Liver (tissue), 3 donors: ENCODE data around the gene FOXO6.

Experiments
- EGR1 ChIP-seq, 2 donors: IDR thresholded peaks; 2 replicates each; pipeline ENCODE4 v1.6.1; 2016 to 2018; ENCODE audit warnings: antibody characterized with exemption in 2 of 2, low read depth in 2 of 2
- GABPA ChIP-seq, 2 donors: IDR thresholded peaks in 1 of 2; conservative IDR thresholded peaks in 1 of 2; 2 replicates each; pipeline ENCODE4 v1.6.1; 2016; ENCODE audit warnings: antibody characterized with exemption in 2 of 2, mild to moderate bottlenecking in 1 of 2, moderate library complexity in 1 of 2
- JUND ChIP-seq, 2 donors: IDR thresholded peaks; 2 replicates each; pipeline ENCODE4 v1.6.1; 2016; ENCODE audit warnings: antibody characterized with exemption in 2 of 2
- RAD21 ChIP-seq, 2 donors: IDR thresholded peaks; 2 replicates each; pipeline ENCODE4 v1.6.1; 2016; ENCODE audit warnings: antibody characterized with exemption in 2 of 2, mild to moderate bottlenecking in 2 of 2
- RXRA ChIP-seq, 2 donors: IDR thresholded peaks; 2 replicates each; pipeline ENCODE4 v1.6.1; 2017 to 2018; ENCODE audit warnings: antibody characterized with exemption in 2 of 2, mild to moderate bottlenecking in 1 of 2
- SP1 ChIP-seq: IDR thresholded peaks from 2 replicates; pipeline ENCODE4 v1.6.1; 2018; ENCODE audit warnings: antibody characterized with exemption, mild to moderate bottlenecking
- TAF1 ChIP-seq: conservative IDR thresholded peaks from 2 replicates; pipeline ENCODE4 v1.6.1; 2016; ENCODE audit warnings: antibody characterized with exemption, mild to moderate bottlenecking
- YY1 ChIP-seq: IDR thresholded peaks from 2 replicates; pipeline ENCODE4 v1.6.1; 2016; ENCODE audit warnings: antibody characterized with exemption, mild to moderate bottlenecking
- TF ChIP-seq, protein P1 (sequence below): fragments of 150-350 bp; IDR thresholded peaks from 2 replicates; pipeline ENCODE4 v1.5.1; 2017; ENCODE audit warnings: improper control_type of control experiment, low read depth, low read length; ENCODE audit not compliant: missing input control
- TF ChIP-seq, protein P2 (sequence below): IDR thresholded peaks from 2 replicates; pipeline ENCODE4 v1.6.1; 2016; ENCODE audit warnings: antibody characterized with exemption
- TF ChIP-seq, protein P3 (sequence below): IDR thresholded peaks from 2 replicates; pipeline ENCODE4 v1.6.1; 2016; ENCODE audit warnings: antibody characterized with exemption, mild to moderate bottlenecking
- donor health status: healthy.
- donor health status: healthy.

DNA sequence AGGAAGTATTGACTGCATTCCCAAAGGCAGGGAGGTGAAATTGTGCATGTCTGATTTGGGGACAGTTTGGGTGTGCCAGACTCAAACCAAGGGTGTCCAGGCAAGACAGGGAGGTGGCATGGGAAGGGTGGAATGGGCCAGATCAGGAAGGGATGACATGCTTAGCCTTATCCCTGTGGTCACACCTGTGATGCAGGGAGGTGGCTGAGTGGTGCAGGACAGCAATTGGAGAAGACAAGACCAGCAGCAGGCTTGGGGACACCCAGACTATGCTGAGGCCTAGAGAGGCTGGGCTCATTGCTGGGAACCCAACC lies 4.0 kb downstream of the FOXO6 start:
- TF ChIP-seq, protein P1, sequence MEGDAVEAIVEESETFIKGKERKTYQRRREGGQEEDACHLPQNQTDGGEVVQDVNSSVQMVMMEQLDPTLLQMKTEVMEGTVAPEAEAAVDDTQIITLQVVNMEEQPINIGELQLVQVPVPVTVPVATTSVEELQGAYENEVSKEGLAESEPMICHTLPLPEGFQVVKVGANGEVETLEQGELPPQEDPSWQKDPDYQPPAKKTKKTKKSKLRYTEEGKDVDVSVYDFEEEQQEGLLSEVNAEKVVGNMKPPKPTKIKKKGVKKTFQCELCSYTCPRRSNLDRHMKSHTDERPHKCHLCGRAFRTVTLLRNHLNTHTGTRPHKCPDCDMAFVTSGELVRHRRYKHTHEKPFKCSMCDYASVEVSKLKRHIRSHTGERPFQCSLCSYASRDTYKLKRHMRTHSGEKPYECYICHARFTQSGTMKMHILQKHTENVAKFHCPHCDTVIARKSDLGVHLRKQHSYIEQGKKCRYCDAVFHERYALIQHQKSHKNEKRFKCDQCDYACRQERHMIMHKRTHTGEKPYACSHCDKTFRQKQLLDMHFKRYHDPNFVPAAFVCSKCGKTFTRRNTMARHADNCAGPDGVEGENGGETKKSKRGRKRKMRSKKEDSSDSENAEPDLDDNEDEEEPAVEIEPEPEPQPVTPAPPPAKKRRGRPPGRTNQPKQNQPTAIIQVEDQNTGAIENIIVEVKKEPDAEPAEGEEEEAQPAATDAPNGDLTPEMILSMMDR = no peak
- TF ChIP-seq YY1 = no peak
- no peak for TF ChIP-seq EGR1 (IDR thresholded peaks at IDR 0.05; ENCODE audit: low read depth in 2 of 2)
- TF ChIP-seq RAD21 (IDR thresholded peaks at IDR 0.05) = no peak
- no peak for TF ChIP-seq RXRA (IDR thresholded peaks at IDR 0.05)
- TF ChIP-seq, protein P2, sequence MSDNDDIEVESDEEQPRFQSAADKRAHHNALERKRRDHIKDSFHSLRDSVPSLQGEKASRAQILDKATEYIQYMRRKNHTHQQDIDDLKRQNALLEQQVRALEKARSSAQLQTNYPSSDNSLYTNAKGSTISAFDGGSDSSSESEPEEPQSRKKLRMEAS = no peak
- TF ChIP-seq, protein P3, sequence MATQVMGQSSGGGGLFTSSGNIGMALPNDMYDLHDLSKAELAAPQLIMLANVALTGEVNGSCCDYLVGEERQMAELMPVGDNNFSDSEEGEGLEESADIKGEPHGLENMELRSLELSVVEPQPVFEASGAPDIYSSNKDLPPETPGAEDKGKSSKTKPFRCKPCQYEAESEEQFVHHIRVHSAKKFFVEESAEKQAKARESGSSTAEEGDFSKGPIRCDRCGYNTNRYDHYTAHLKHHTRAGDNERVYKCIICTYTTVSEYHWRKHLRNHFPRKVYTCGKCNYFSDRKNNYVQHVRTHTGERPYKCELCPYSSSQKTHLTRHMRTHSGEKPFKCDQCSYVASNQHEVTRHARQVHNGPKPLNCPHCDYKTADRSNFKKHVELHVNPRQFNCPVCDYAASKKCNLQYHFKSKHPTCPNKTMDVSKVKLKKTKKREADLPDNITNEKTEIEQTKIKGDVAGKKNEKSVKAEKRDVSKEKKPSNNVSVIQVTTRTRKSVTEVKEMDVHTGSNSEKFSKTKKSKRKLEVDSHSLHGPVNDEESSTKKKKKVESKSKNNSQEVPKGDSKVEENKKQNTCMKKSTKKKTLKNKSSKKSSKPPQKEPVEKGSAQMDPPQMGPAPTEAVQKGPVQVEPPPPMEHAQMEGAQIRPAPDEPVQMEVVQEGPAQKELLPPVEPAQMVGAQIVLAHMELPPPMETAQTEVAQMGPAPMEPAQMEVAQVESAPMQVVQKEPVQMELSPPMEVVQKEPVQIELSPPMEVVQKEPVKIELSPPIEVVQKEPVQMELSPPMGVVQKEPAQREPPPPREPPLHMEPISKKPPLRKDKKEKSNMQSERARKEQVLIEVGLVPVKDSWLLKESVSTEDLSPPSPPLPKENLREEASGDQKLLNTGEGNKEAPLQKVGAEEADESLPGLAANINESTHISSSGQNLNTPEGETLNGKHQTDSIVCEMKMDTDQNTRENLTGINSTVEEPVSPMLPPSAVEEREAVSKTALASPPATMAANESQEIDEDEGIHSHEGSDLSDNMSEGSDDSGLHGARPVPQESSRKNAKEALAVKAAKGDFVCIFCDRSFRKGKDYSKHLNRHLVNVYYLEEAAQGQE = no peak
- TF ChIP-seq SP1 = no peak
- no peak for TF ChIP-seq GABPA (IDR thresholded peaks at IDR 0.05 in 1 of 2, conservative IDR thresholded peaks at IDR 0.05 in 1 of 2)
- no peak for TF ChIP-seq JUND (IDR thresholded peaks at IDR 0.05)
- no peak for TF ChIP-seq TAF1
